ENCODE measurements around the gene JAKMIP1. TPM values are rescaled to one million over a fixed set of nuclear protein-coding genes. Genes with fewer than 3 reads are reported as not detected.

Gene JAKMIP1
- polyA plus RNA-seq, 1 donor from 2014 or later: 15.3 TPM

GRCh38 chr4:6086846-6087245 lies 113.5 kb downstream of the JAKMIP1 start:
- Histone ChIP-seq H3K79me2 (replicated peaks; ENCODE audit: insufficient read depth, low read length) (no peaks in the 10 kb centered on the region), H4K20me1 (ENCODE audit: insufficient read depth) (no peaks in the 10 kb centered on the region), H3K27ac (ENCODE audit: low read length) (no peak overlapping the region), H3K27me3 (ENCODE audit: insufficient read depth, low read depth, low read length) (no peaks in the 10 kb centered on the region), H3K9me3 (ENCODE audit: low read length) (no peaks in the 10 kb centered on the region), H2AFZ (ENCODE audit: low read depth, low read length) (no peak overlapping the region), H3K36me3 (ENCODE audit: insufficient read depth, low read length) (no peaks in the 10 kb centered on the region), H3K9me2 (ENCODE audit: insufficient read depth, low read length) (no peaks in the 10 kb centered on the region), H3F3A (ENCODE audit: insufficient read depth, low read length, poor library complexity, severe bottlenecking) (no peaks in the 10 kb centered on the region), H3K9ac (ENCODE audit: low read length) (no peak overlapping the region), H3K4me3 (ENCODE audit: low read length) (no peak overlapping the region), H3K4me2 (ENCODE audit: low read length) (no peak overlapping the region)
- TF ChIP-seq RAD21 (conservative IDR thresholded peaks at IDR 0.05): no peak
- TF ChIP-seq EP300 (conservative IDR thresholded peaks at IDR 0.05; ENCODE audit: poor library complexity, severe bottlenecking): no peak
- TF ChIP-seq TAF1 (IDR thresholded peaks at IDR 0.05; ENCODE audit: low read depth): no peak
- TF ChIP-seq CTCF (IDR thresholded peaks at IDR 0.05; ENCODE audit: poor library complexity, severe bottlenecking): no peak
- no peak for TF ChIP-seq POLR2AphosphoS5 (IDR thresholded peaks at IDR 0.05)

GRCh38 chr4:6085691-6086628 lies 114.4 kb downstream of the JAKMIP1 start:
- Histone ChIP-seq H3K9ac (ENCODE audit: low read length) (no peak overlapping the region), H2AFZ (ENCODE audit: low read depth, low read length) (no peak overlapping the region), H3K27ac (ENCODE audit: low read length) (no peak overlapping the region), H4K20me1 (ENCODE audit: insufficient read depth) (no peaks in the 10 kb centered on the region), H3K9me3 (ENCODE audit: low read length) (no peaks in the 10 kb centered on the region), H3K4me2 (ENCODE audit: low read length) (no peak overlapping the region), H3K79me2 (replicated peaks; ENCODE audit: insufficient read depth, low read length) (no peaks in the 10 kb centered on the region), H3K4me3 (ENCODE audit: low read length) (no peak overlapping the region), H3F3A (ENCODE audit: insufficient read depth, low read length, poor library complexity, severe bottlenecking) (no peaks in the 10 kb centered on the region), H3K9me2 (ENCODE audit: insufficient read depth, low read length) (no peaks in the 10 kb centered on the region), H3K36me3 (ENCODE audit: insufficient read depth, low read length) (no peaks in the 10 kb centered on the region), H3K27me3 (ENCODE audit: insufficient read depth, low read depth, low read length) (no peaks in the 10 kb centered on the region)
- no peak for TF ChIP-seq RAD21 (conservative IDR thresholded peaks at IDR 0.05)
- no peak for TF ChIP-seq MXI1 (conservative IDR thresholded peaks at IDR 0.05; ENCODE audit: poor library complexity, severe bottlenecking)
- no peak for TF ChIP-seq EZH2 (IDR thresholded peaks at IDR 0.05; ENCODE audit: borderline replicate concordance, insufficient read depth, low read length, poor library complexity, severe bottlenecking)
- TF ChIP-seq, protein P1, sequence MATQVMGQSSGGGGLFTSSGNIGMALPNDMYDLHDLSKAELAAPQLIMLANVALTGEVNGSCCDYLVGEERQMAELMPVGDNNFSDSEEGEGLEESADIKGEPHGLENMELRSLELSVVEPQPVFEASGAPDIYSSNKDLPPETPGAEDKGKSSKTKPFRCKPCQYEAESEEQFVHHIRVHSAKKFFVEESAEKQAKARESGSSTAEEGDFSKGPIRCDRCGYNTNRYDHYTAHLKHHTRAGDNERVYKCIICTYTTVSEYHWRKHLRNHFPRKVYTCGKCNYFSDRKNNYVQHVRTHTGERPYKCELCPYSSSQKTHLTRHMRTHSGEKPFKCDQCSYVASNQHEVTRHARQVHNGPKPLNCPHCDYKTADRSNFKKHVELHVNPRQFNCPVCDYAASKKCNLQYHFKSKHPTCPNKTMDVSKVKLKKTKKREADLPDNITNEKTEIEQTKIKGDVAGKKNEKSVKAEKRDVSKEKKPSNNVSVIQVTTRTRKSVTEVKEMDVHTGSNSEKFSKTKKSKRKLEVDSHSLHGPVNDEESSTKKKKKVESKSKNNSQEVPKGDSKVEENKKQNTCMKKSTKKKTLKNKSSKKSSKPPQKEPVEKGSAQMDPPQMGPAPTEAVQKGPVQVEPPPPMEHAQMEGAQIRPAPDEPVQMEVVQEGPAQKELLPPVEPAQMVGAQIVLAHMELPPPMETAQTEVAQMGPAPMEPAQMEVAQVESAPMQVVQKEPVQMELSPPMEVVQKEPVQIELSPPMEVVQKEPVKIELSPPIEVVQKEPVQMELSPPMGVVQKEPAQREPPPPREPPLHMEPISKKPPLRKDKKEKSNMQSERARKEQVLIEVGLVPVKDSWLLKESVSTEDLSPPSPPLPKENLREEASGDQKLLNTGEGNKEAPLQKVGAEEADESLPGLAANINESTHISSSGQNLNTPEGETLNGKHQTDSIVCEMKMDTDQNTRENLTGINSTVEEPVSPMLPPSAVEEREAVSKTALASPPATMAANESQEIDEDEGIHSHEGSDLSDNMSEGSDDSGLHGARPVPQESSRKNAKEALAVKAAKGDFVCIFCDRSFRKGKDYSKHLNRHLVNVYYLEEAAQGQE (IDR thresholded peaks at IDR 0.05; ENCODE audit: borderline replicate concordance): no peak
- TF ChIP-seq CTCF (IDR thresholded peaks at IDR 0.05; ENCODE audit: poor library complexity, severe bottlenecking): no peak
- no peak for TF ChIP-seq TAF1 (IDR thresholded peaks at IDR 0.05; ENCODE audit: low read depth)
- TF ChIP-seq POLR2AphosphoS5 (IDR thresholded peaks at IDR 0.05): no peak
- no peak for TF ChIP-seq EP300 (conservative IDR thresholded peaks at IDR 0.05; ENCODE audit: poor library complexity, severe bottlenecking)
- no peak for TF ChIP-seq SMC3 (conservative IDR thresholded peaks at IDR 0.05; ENCODE audit: poor library complexity)

All from neural cell (in vitro differentiated cells).